Ovary (tissue), 1 donor: ENCODE data around the gene UBE2V1.

Experiments
- EP300 ChIP-seq: sonication (generic); formaldehyde crosslinking; IDR thresholded peaks from one replicate; pipeline ENCODE4 v1.6.1; 2017; ENCODE audit warnings: antibody characterized with exemption
- POLR2A ChIP-seq: fragments of 450-650 bp; IDR thresholded peaks from one replicate; pipeline ENCODE4 v1.6.1; 2017; ENCODE audit warnings: antibody characterized with exemption, mild to moderate bottlenecking, moderate library complexity

GRCh38 chr20:50098259-50098658, 14.7 kb downstream of the UBE2V1 start:
- TF ChIP-seq EP300: no peak
- no peak for TF ChIP-seq POLR2A
